Measurements from ENCODE around the gene ETS1. TPM values are rescaled to one million over a fixed set of nuclear protein-coding genes. Genes with fewer than 3 reads are reported as not detected.

The ETS1 gene
- polyA plus RNA-seq, 2 of the 4 experiments (the other 2 are of a cell fraction): 14.5 to 18.8 TPM

GRCh38 chr11:128625746-128626145 lies 38.4 kb upstream of the ETS1 start:
- no peak for FAIRE-seq
- no peak for ATAC-seq
- ChIA-PET CTCF (interaction anchor here (2.0 kb wide), 2 partner anchors 337 to 468 kb away, joined by 5 to 6 read pairs; no protein-coding TSS in a partner anchor), POLR2A (interaction anchor here (0.6 kb wide), 1 partner anchor 119 kb away, joined by 3 read pairs; no protein-coding TSS in a partner anchor)
- Histone ChIP-seq H3K4me1 (peaks cover 10% of the 10 kb centered on the region; the same call in 2 of the 3 replicates), H3K4me2 (no peak overlapping the region), H3K4me3 (no peak overlapping the region), H3K27ac (no peak overlapping the region), H3K9me3 (no peaks in the 10 kb centered on the region)
- TF ChIP-seq SREBF2 (IDR thresholded peaks at IDR 0.05): no peak
- TF ChIP-seq PHF8 (IDR thresholded peaks at IDR 0.05; ENCODE audit: borderline replicate concordance, low read depth): no peak
- no peak for TF ChIP-seq KDM5A (IDR thresholded peaks at IDR 0.05)
- TF ChIP-seq, protein P1, sequence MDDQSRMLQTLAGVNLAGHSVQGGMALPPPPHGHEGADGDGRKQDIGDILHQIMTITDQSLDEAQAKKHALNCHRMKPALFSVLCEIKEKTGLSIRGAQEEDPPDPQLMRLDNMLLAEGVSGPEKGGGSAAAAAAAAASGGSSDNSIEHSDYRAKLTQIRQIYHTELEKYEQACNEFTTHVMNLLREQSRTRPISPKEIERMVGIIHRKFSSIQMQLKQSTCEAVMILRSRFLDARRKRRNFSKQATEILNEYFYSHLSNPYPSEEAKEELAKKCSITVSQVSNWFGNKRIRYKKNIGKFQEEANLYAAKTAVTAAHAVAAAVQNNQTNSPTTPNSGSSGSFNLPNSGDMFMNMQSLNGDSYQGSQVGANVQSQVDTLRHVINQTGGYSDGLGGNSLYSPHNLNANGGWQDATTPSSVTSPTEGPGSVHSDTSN (IDR thresholded peaks at IDR 0.05): no peak
- TF ChIP-seq ESRRA (IDR thresholded peaks at IDR 0.05; ENCODE audit: borderline replicate concordance, low read length): no peak
- TF ChIP-seq MYC (IDR thresholded peaks at IDR 0.05; ENCODE audit: borderline replicate concordance, low read length): no peak
- no peak for TF ChIP-seq HDAC2 (IDR thresholded peaks at IDR 0.05)
- no peak for TF ChIP-seq FOSL2 (IDR thresholded peaks at IDR 0.05)
- no peak for TF ChIP-seq FOSL2 (CRISPR knock-in tag; IDR thresholded peaks at IDR 0.05)
- TF ChIP-seq, protein P2, sequence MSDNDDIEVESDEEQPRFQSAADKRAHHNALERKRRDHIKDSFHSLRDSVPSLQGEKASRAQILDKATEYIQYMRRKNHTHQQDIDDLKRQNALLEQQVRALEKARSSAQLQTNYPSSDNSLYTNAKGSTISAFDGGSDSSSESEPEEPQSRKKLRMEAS (IDR thresholded peaks at IDR 0.05): no peak
- no peak for TF ChIP-seq RCOR1 (IDR thresholded peaks at IDR 0.05; ENCODE audit: low read depth, low read length)
- no peak for TF ChIP-seq FOXS1 (CRISPR knock-in tag; IDR thresholded peaks at IDR 0.05)
- no peak for TF ChIP-seq HES2 (IDR thresholded peaks at IDR 0.05)
- no peak for TF ChIP-seq CEBPB (IDR thresholded peaks at IDR 0.05)
- TF ChIP-seq JUNB (IDR thresholded peaks at IDR 0.05): no peak
- TF ChIP-seq RARB (CRISPR knock-in tag; IDR thresholded peaks at IDR 0.05): no peak
- no peak for TF ChIP-seq NR3C1 (IDR thresholded peaks at IDR 0.05)
- WGBS (ENCODE audit: missing lambda C conversion rate): 67% methylated on average over 2 of the region's 2 CpGs
- no peak for DNase-seq (ENCODE audit: low read depth in 1 of 2, low spot score in 1 of 2)

DNA sequence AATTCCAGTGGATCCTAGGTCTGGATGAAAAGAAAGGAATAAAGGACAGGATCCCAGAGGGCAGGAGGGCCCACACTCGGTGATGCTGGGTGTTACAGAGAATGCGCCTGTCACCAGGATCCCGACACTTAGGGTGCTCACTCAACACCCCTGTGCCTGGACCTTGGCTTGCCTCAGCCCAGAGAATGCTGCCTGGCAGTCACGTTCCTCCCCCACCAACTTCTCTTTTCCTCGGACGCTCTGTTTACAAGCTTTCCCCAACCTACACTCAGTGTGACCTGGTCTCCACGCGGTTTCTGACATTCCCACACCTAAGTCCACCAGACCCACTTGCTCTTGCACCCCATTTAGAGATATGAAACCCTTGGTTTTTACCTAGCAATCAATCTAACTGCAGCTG lies 38.0 kb upstream of the ETS1 start:
- H3K4me2 ChIP-seq: no peak overlapping the region
- no peak for ATAC-seq
- no peaks in the 10 kb centered on the region for H3K9me3 ChIP-seq
- no peak overlapping the region for H3K27ac ChIP-seq
- WGBS (ENCODE audit: missing lambda C conversion rate): 87% methylated on average over 8 of the region's 8 CpGs
- no peak for TF ChIP-seq JUN (IDR thresholded peaks at IDR 0.05)
- TF ChIP-seq GATA3 (IDR thresholded peaks at IDR 0.05; ENCODE audit: borderline replicate concordance): no peak
- TF ChIP-seq NFE2L2 (conservative IDR thresholded peaks at IDR 0.05; ENCODE audit: low read length): no peak
- TF ChIP-seq HOXB13 (CRISPR knock-in tag; IDR thresholded peaks at IDR 0.05; ENCODE audit: low read depth): no peak
- no peak for TF ChIP-seq FOXS1 (CRISPR knock-in tag; IDR thresholded peaks at IDR 0.05)
- no peak for TF ChIP-seq HOXB5 (CRISPR knock-in tag; IDR thresholded peaks at IDR 0.05)
- no peak for TF ChIP-seq ZC3H11A (IDR thresholded peaks at IDR 0.05)
- no peak for TF ChIP-seq EHF (CRISPR knock-in tag; IDR thresholded peaks at IDR 0.05)
- no peak for TF ChIP-seq TP53 (CRISPR knock-in tag; IDR thresholded peaks at IDR 0.05)
- TF ChIP-seq REST (IDR thresholded peaks at IDR 0.05): no peak
- TF ChIP-seq CHD4 (IDR thresholded peaks at IDR 0.05; ENCODE audit: borderline replicate concordance): no peak
- FAIRE-seq: no peak
- CTCF ChIA-PET: interaction anchor here (2.0 kb wide), 1 partner anchor 336 kb away, joined by 5 read pairs; no protein-coding TSS in a partner anchor
- no peak overlapping the region for H3K4me3 ChIP-seq
- POLR2A ChIA-PET: no interaction called here
- peaks cover 7% of the 10 kb centered on the region; the same call in 2 of the 3 replicates for H3K4me1 ChIP-seq
- DNase-seq (ENCODE audit: low read depth in 1 of 2, low spot score in 1 of 2): no peak

Data from A549 (cell line).